GM21360 (cell line): ENCODE data around the gene NID1.
"Not testable (repeated sequence)": the region's sequence is repeated elsewhere in the genome, so short reads cannot be mapped to it uniquely, and the experiment has no call there.

ENCODE experiments used
- ATAC-seq: cut with Tn5 transposase; IDR thresholded peaks from one replicate; pipeline ENCODE4 v1.9.1; 2021; ENCODE audit warnings: mild to moderate bottlenecking, moderate library complexity; ENCODE audit not compliant: unreplicated experiment

Gene NID1

GRCh38 chr1:236064674-236065508 lies at the start of gene NID1:
NID1 (minus strand) TSS chr1:236065090; CDS start chr1:236065079, 11 bp downstream.
- no peak for ATAC-seq

DNA sequence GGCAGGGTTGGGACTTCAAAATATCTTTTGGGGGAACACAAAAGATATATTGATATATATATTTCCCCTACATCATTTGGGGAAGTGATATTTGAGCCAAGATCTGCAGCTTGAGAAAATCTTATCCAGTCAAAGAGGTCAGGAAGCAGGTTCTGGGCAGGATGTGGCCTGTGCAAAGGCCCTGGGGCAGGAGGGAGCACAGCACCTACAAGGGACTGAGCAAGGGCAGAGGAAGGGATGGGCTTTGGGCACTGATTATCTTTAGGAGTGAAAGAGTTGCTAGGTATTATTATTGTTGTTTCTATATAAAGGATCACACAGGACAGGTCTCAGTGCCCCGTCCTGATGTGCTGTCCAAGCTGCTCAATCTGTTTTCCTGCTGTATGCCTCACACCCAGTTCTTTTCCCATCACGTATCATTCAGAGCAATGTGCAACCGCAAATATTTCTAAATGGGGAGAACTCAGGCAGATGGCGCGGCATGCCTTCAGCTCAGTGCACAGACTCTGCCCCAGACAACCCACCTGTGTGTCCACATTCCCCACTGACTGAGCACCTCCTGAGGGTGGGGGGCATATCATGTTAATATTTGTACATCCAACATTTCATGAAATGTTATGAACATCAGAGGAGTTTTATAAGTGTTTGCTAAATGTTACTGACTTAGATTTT lies 49.3 kb upstream of the NID1 start:
- no peak for ATAC-seq

GRCh38 chr1:236113324-236114032 lies 48.6 kb upstream of the NID1 start:
- ATAC-seq, result no peak

- ATAC-seq, result no peak
Measured at GRCh38 chr1:236112332-236112627, 47.4 kb upstream of the NID1 start.

- ATAC-seq, result no peak
Measured at GRCh38 chr1:236111527-236112331, 46.8 kb upstream of the NID1 start.

DNA sequence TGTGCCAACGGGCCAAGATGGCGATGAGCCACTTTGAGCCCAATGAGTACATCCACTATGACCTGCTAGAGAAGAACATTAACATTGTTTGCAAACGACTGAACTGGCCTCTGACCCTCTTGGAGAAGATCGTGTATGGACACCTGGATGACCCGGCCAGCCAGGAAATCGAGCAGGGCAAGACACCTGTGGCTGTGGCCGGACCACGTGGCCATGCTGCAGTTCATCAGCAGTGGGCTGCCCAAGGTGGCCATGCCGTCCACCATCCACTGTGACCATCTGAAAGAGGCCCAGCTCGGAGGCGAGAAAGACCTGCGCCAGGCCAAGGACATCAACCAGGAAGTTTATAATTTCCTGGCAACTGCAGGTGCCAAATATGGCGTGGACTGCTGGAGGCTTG lies 45.2 kb upstream of the NID1 start:
- ATAC-seq, result no peak

DNA sequence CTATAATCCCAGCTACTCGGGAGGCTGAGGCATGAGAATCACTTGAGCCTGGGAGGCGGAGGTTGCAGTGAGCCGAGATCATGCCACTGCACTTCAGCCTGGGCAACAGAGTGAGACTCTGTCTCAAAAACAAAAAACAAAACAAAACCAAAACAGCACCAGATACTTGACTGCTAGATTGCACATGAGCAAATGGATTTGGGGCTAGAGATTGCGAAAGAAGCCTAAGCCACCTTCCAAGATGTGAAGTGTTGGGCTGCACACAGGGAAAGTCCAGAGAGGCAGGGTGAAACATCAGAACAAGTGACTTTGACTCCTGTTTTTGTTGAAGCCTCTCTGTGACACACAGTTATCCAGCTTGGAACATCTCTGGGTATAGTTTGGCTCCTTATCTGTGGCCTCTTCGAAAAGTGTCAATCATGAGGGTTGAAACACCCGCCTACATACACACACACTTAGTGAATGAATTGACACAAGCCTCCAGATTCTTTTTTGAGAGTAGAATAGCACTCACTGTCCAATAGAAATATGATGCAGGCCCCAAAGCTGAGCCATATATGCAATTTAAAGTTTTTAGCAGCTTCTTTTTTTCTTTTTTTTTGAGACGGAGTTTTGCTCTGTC lies 43.2 kb upstream of the NID1 start:
- no peak for ATAC-seq

DNA sequence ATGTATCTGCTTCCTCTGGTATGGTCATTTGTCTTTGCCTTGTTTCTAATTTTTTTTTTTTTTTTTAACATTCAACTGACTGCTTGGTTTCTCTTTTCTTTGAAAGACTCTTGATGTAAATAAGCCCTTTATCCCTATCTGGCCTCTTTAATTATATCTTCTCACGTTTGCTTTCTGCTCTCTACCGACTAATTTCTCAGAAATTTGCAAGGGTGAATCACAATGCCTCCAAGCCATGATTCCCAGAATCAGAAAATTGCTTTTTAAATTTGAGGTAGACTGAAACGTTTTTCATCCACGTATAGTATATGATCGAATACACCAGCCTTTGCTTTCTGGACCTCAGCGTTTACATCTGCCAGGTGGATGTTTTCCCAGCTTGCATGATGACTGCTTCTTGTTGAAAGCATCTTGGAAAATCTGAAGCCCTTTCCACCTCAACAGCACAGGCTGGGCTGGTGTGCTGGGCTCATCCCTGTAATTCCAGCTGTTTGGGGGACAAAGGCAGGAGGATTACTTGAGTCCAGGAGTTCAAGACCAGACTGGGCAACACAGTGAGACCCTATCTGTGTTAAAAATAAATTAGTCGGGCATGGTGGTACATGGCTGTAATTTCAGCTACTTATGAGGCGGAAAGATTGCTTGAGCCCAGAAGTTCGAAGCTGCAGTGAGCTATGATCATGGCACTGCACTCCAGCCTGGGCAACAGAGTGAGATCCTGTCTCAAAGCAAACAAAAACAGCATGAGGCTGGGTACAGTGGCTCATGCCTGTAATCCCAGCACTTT lies 42.4 kb upstream of the NID1 start:
- no peak for ATAC-seq

GRCh38 chr1:236103646-236104218 lies 38.8 kb upstream of the NID1 start:
- no peak for ATAC-seq

GRCh38 chr1:236103059-236103458 lies 38.2 kb upstream of the NID1 start:
- no peak for ATAC-seq

- ATAC-seq, result no peak
Measured at GRCh38 chr1:236102611-236103010, 37.7 kb upstream of the NID1 start.

GRCh38 chr1:236101233-236102200 lies 36.6 kb upstream of the NID1 start:
- ATAC-seq, result no peak

DNA sequence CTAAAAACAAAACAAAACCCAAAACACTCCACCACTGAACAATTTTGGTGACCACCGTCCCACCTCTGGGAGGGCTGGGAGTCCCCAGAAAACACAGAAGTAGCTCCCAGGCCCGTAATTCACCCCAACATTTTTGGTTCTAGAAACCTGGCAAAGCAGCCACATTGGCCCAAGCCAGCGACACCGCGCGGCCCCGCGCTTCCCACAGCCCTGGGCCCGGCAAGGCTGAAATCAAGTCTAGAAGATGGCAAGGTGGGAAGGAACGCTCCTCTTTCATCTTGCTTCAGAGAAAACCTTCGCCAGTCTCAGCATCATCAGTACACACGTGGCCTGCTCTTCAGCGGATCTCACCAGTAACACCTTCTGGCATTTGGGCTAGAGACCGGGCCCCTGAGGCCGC lies 35.9 kb upstream of the NID1 start:
- ATAC-seq, result no peak

DNA sequence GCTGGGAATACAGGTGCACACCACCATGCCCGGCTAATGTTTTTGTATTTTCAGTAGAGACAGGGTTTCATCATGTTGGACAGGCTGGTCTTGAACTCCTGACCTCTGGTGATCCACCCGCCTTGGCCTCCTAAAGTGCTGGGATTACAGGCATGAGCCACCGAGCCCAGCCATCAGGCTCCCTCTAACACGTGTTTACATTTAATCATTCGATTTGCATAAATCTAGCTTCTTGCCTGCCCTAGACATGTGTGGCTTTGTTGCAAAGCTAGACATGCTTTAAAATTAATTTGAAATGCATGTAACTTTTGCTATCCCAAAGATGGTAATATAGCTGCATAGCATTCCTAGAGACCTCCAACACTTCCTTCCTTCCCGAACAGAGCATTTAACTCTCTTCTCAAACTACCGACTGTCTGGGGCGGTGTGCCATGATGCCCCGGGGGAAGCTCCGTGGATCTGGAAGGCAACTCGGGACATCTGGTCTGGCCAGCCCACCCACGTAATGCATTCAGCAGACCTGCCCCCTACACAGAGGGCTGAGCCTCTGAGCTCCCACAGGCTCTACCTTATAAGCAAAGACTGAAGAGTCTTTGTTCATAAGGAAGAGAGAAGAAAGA lies 34.6 kb upstream of the NID1 start:
- ATAC-seq, result no peak

DNA sequence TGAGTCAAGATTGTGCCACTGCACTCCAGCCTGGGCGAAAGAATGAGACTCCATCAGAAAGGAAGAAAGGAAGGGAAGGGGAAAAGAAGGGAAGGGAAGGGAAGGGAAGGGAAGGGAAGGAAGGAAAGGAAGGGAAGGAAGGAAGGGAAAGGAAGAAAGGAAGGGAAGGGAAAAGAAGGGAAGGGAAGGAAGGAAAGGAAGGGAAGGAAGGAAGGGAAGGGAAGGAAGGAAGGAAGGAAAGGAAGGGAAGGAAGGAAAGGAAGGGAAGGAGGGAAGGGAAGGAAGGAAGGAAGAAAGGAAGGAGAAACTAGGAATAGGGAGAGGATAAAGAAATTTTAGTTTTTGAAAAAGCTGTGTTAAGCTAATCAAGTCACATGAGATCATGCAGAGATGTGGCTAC lies 33.4 kb upstream of the NID1 start:
- ATAC-seq, result no peak

DNA sequence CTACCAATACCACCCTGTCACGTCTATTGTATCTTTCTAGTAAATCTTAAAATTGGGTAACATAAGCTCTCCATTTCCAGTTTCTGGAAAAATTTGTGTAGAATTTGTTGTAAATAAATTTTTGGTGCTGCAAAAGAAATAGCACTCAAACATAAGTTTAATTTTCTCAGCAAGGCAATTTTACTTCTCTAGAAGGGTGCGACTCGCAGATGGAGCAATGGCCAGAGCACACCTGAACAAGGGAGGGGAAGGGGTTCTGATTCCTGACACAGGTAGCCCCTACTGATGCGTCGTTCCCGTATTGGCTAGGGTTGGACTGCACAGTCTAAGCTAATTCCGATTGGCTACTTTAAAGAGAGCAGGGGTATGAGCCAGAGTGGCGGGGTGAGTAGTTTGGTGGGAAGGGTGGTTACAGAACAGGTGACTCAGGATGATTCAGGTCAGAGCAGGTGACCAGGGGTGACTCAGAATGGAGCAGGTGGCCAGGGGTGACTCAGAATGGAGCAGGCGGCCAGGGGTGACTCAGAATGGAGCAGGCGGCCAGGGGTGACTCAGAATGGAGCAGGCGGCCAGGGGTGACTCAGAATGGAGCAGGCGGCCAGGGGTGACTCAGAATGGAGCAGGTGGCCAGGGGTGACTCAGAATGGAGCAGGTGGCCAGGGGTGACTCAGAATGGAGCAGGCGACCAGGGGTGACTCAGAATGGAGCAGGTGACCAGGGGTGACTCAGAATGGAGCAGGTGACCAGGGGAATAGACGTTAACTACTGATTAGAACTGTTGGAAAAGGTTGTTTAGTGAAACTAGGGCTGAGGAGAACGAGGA lies 32.0 kb upstream of the NID1 start:
- not testable (repeated sequence) for ATAC-seq
